ENCODE data around the gene JPH2. TPM values are rescaled to one million over a fixed set of nuclear protein-coding genes. Genes with fewer than 3 reads are reported as not detected.
A peak's percentile ranks its signal among the peaks of the same experiment; 100 is the strongest.
"Not testable (repeated sequence)": the region's sequence is repeated elsewhere in the genome, so short reads cannot be mapped to it uniquely, and the experiment has no call there.

The JPH2 gene
- polyA plus RNA-seq, 12 donors = 20.5 to 116 (median 74.7) TPM

DNA sequence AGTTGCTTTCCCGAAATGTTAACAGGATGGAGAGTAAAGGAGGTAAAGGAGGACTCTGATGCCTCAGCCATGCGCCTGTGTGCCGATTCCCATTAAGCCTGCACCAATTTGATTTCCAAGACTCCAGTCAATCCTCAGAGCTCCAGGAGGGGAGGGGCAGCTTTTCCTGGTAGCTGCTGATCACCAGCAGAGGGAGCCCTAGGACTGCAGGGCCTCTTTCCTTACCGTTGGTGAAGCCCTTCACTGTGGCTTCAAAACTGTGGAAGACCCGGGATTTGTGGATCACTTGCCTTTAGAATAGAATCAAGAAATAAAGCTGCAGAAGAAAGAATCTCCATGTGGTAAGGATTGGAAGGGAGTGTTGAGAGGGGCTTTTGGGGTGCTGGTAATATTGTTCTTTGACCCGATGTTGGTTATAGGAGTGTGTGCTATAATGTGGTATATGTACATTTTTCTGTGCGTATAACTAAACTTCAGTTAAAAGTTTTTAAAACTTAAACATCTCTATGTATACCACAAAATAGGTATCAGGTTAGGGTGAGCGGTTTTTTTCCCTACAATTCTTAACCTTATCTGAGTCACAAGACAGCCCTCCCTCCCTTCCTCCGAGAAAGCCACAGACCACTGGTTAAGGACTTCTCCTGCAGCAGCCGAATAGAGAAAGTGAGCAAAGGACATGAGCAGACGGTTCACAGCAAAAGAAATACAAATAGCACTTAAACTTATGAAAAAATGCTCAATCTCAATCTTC, 30.5 kb upstream of the JPH2 start:
- peak; percentile 31 for DNase-seq

DNA sequence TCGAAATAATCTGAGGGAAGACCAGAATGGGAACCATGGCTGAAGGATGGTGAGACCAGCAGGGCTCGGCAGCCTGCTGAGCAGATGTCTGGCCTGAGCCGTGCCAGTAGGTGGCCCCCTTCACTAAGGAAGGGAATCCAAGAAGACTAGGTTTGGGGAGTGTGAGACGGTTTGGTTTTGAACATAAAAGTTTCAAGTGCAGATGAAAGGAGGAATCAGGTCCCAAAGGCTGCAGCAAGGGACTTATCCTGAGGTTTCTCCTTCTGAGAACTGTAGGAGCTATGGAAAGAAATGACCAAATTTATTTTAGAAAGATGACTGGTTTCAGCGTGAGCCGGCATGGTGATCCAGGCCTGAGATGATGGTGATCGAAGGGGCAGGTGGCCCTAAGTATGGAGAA, 28.1 kb upstream of the JPH2 start:
- DNase-seq = peak; percentile 55

DNA sequence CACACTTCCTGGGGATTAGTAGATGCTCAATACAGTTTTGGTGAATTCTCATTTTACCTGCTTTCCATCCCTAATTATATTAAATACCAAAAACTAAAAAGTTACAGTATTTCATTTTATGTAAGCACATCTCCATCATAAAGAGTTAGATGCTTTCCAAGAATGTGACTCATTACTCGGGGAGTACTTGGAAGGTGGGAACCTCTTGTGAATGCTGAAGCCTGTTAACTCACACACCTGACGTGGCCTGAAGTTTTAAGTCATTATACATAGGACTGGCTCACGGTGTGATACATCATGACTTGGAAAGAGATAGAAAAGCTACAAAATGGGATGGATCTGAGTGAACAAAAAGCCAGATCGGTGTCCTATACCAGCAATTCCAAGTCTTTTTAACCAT, 25.8 kb upstream of the JPH2 start:
- DNase-seq = no peak

DNA sequence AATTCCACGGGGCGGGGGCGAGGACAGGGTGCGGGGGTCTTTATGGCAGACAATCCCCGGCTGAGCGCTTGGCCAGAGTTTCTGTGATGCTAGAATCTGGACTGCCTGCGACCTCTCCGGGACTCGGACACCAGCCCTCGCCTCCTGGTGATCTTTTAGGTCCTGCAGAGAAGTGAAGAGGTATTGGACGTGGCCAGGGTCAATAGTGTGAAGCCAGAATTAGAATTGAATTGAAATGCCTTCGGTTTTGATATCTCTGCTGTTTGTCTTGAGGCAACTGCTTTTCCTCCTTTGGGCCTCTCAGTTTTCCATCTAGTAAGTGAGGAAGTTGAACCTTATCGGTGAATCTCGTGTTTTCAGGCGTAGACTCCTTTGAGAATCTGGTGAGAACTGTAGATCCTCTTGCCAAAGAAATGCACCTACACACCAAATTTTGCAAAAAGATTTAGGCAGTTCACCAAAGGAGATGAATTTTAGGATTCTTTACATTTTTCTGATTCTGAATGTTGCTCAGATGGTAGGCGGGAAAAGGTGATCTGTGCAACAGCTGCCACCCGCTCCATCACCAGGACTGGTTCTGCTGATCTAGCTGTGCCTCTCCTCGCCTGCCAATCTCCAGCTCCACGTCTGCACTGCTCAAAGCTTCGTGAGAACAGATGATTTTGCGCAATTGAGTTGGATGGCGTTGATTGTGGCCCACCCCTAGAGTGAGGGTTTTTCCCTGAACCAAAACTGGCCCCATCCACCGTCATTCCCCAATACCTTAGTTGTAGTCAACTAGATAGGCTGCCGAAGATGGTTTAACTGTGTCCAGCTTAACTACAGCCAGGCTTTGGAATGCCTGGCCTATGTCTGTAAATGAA, 24.4 kb upstream of the JPH2 start:
- no peak for DNase-seq

DNA sequence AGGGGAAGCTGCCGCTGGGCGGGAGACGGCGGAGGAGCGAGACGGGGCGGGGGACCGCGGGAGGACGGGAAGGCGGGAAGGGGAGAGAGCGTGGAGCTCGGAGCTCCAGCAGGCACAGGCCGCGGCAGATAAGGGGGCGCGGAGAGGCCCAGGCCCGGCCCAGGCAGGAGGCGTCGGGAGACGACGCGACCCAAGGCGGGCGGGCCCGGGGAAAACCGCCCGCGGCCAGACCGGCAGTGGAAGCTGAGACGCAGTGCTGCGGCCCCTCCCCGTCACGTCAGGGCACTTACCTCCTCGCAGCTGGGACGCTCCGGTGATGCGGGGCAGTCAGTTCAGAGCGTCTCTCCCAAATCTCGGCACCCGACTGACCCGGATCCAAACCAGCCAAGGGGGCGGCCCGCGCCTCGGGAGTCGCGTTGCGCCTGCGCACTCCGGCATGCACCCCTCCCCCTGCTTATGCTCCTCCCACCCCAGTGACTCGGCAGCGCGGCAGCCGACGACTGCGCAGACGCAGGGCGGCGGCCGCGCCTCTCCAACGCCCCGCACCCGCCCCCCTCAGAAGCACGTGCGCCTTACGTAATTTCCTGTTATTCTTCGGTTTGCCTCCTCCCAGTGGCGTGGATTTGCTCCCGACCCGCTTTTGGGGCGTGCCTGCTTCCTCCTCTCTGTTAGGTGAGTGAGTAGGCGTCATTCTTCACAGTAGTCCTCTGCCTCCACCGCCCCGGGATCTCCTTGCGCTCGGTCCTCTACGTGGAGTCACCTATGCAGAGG, 23.6 kb upstream of the JPH2 start, which contains the start of gene OSER1:
Gene OSER1, minus strand, starts transcription at position 366 of the 771 bp plus-strand sequence. CDS start 3,814 bp downstream, outside the sequence.
- peak; percentile 98 for DNase-seq

DNA sequence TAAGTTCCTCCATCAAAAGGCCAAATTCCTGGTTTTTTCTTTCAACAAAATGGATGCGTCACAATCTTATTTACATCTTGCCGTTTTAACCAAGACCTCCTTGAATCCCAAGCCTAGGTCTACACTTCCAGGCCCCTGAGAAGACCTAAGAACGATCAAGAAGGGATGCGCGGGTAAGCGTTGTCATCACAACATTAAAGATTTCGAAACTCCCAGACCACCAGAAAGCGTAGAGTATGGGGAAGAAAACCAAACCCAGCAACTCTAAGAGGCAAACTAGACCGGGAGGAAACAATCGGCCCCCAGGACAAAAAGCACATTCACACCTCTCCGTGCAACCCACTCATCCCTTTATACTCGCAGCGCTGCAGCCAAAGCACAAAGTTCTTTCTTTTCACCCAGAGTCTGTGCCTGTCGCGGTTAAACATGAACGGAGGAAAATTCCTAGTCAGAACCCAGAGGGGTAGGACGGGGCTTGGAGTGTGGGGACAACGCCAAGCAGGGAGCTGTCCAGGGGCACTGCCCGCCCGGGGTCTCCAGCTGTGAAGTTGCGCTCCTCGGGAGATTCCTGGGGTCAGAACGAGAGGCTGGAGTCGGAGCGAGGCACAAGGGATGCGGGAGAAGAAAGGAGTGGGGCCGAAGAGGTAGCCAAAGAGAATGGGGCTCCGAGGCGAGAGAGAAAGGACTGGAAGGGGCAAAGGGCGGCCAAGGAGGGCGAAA, 22.9 kb upstream of the JPH2 start:
- no peak for DNase-seq

DNA sequence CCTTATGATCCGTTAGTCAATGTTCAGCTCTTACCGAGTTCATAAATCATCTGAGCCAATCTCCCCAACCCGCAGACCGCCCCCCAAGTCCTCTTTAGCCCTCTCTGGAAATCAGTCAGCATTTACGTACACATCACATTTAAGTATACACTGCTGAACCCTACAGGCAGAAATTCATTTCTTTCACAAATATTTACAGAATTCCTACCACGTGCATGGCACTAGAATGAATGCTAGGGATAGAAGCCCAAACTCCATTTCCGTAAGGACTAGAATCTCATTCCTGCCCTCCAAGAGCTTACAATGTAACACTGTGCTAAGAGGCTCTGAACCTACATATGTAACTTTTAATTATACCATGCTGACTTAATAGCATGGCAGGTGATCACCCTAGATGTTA, 21.8 kb upstream of the JPH2 start:
- DNase-seq = no peak

DNA sequence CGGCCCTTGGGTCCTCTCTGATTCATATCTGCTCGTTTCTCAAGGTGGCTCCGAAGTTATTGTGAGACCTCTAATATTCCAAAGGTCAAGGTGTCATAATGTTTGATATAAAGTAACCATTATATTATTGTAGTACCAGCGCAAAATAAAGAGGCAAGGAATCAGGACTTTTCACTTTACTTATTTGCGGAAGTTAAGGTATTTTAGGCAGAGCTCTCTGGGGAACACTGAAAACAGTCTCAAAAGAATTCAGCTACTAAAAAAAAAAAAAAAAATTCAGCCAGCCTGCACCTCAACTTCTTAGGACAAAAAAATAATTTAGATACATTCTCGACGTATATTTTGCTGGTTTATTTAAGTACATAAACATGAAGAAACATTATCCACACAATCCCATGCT, 21.2 kb upstream of the JPH2 start:
- no peak for DNase-seq

DNA sequence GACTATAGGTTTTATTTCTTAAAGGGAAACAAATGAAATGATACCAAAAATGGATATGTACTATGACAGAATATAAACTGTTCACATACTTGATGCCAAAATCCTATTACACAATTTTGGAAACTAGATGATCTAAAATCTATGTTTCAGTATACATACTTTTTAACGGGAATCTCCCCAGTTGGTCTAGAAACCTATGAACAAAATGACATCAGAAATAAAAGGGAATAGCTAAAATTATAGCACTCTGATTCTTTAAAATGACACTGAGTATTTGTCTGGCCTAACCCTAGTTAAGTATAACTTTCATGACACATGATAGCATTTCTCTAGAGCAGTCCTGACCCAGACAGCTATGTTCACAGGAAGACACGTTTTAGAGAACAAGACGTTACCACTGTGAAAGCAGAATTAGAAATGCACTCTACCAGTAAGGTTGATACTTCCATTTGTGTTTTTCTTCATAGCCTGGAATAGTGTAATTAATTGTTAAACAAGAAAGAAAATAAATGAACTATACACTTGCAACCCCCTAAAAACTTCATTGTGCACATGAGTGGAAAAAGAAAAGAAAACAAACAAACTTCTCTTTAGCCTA, 20.2 kb upstream of the JPH2 start:
- no peak for DNase-seq

DNA sequence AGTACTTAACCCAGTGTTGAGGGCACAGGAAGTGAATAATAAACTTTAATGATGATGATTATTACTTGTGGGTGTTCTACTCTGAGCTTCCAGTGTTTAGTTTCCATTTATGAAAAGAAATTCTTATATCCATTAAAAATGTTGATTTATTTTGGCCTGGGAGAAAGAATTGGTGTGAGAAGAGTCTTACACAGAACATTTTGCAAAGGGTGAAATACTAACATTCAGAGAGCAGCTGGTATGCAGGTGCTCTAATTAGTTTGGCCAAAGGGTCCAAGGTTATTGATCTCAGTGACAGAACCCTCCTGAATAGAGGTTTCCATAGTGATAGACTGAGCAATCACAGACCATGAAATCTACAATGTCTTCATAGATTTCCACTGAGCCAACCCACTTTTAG, 19.1 kb upstream of the JPH2 start:
- no peak for DNase-seq

DNA sequence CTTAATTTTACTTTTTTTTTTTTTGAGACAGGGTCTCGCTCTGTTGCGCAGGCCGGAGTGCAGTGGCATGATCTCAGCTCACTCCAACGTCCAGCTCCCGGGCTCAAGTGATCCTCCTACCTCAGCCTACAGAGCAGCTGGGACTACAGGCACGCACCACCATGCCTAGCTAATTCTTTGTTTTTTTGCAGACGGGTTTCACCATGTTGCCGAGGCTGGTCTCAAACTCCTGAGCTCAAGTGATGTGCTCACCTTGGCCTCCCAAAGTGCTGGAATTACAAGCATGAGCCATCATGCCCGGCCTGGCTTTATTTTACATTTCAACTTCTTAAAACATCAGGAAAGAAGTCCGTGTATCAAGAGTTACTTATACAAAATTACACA, 17.8 kb upstream of the JPH2 start:
- no peak for DNase-seq

DNA sequence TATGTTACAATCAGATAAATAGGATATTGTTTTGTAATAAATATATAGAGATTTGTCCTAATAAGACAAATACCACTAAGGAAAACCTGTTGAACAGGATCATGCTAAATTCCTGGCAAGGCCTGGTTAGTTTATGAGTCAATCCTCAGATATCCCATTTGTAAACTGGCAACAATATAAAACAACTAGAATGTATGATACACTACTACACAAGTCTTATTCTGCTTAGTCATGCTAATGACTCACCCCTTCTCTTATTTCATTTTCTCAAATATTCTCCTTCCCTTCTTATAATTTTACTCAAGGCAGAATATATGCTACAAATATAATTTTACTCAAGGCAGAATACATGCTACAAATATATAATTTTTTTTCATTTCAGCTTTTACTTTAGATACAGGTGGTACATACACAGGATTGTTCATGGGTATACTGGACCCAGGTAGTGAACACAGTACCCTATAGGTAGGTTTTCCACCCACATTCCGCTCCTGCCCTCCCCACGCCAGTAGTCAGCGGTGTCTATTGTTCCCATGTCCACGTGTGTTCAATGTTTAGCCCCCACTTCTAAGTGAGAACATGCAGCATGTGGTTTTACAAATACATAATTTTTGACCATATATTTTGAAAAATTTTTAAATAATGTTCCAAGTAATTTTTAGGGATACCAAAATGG, 17.3 kb upstream of the JPH2 start:
- no peak for DNase-seq

DNA sequence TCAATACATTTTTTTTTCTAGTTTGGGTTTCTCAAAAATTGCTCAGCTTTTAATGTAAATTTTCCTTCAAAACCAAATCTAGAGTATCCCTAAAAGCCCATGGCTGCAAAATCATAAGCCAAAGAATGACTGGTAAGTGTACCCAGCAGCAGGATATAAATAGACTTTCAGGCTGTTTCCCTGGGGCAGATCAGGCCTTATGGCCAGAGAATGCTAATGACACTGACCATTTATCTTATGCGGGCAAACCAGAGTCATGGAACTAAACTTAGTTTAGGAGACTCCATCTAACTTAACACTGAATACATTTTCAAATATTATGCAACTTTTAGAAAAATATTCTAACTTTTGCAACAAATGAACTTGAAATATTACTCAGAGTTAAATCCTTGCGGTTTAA, 16.2 kb upstream of the JPH2 start:
- DNase-seq = no peak

DNA sequence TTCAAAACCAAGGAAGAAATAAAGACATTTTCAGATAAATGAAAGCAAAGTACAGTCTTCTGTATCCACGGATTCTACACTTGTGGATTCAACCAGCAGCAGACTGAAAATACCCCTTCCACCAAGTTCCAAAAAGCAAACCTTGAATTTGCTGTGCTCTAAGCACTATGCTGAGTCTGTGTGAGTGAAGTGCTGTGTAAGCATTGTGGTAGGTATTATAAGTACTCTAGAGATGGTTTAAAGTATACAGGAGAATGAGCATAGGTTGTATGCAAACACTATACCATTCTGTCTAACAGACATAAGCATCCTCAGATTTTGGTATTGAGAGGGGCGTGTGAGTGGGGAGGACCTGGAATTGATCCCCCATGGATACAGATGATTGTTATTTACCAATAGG, 14.0 kb upstream of the JPH2 start:
- no peak for DNase-seq

DNA sequence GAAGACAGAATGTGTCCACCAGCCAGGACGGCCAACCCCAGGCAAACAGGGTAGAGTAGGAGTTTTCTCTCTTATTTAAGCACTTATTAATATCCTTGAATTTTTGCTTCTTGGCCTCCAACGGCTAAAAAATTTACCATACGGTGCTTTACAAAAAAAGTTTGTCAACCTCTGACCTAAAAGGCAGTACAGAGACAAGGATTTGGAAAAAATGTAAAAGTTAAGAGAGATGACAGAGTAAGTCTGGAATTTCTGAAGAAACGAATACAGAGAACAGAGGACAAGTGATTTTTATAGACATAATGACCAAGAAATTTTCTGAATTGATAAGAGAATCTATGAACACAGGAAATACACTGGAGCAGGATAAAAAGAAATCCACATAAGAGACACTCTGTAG, 13.4 kb upstream of the JPH2 start:
- no peak for DNase-seq

DNA sequence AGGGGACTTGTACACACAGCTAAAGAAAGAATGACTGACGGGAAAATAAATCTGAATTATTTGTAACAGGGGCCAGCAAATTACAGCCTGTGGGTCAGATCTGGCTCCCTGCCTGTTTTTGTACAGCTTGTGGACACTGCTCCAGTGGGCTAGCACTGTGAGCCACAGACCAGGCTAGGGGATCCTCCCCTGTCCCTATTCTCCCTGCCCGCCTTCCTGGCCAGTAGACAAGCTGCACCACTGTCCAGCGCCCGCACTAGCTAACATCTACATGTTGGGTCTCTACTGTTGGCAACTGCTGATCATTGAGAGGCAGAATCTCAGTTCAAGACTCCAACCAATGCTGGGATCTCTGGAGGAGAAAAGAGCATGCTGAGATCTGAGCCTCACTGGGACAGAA, 12.9 kb upstream of the JPH2 start:
- no peak for DNase-seq

DNA sequence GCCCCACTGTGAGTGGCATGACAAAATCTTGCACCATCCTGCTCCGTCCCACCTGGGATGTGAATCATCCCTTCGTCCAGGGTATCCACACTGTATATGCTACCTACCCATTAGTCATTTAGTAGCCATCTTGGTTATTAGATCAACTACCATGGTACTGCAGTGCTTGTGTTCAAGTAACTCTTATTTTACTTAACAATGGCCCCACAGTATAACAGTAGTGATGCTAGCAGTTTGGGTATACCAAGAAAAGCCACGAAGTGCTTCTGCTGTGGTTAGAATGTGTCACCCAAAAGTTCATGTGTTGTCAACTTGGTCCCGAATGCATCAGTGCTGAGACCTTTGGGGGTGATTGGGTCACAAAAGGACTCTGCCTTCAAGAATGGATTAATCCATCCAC, 11.9 kb upstream of the JPH2 start:
- no peak for DNase-seq

DNA sequence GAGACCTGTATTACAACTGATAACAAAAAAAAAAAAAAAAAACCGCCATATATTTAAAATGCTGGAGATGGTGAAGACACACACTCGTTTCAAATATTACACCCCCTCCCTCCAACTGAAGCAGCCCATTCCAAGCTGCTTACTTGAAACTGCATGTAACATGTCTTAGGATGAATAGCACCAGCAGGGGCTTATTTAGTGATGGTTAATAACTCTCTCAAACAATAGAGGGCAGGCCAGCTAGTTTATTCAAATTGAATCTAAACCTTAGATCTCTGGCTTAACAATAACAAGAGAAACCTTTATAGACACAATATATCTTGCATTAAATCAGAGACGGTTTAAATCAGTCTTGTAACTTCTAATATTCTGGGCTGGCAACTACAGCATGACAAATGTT, 9.3 kb upstream of the JPH2 start:
- DNase-seq = no peak

DNA sequence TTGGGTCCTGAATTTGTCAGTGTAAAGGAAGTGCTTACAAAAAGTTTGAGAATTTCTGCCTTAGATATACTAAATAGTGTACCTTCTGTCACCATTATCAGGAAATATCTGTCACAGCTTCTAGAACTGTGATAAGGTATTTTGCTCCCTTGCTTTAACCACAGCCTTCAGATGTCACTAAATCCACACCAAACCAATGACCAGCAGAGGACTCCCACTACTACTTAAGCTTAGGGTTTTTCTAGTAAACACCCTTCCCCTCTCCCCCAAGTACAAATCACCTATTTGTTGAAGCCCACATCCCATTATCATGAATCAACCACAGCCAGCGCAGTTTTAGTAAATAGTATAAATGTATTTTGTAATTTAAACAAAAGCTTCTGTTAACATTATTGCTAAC, 8.6 kb upstream of the JPH2 start:
- no peak for DNase-seq

DNA sequence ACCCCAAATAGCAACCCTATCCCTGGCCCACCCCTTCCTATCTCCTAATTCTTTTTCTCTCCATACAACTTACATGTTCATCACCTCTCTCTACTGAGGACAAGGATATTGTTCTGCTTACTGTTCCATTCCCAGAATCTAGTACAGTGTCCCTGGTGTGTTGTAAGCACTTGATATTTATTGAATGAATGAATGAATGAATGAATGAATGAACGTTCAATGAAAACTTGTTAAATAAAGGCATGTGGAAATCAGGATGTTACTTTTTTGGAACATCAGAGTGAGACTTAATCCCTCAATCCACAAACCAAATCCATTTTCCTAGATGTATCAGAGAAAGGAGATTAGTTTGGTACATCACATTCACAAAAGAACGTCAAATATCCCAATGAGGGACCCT, 6.8 kb upstream of the JPH2 start:
- no peak for DNase-seq

DNA sequence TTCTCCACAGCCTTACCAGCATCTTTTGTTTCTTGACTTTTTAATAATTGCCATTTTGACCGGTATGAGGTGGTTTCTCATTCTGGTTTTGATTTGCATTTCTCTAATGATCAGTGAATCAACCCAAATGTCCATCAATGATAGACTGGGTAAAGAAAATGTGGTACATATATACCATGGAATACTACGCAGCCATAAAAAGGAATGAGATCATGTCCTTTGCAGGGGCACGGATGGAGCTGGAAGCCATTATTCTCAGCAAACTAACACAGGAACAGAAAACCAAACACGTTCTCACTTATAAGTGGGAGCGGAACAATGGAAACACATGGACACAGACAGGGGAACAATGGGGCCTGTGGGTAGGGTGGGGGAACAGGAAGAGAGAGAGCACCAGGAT, 4.7 kb upstream of the JPH2 start:
- DNase-seq = not testable (repeated sequence)
